PC-9 (cell line): Measurements from ENCODE around the gene ANKDD1A.

Experiments used
- EZH2 ChIP-seq: fragments of 200-600 bp; sonication (generic); IDR thresholded peaks from 2 replicates; pipeline ENCODE4 v1.8.0; 2017; ENCODE audit warnings: antibody characterized with exemption, low read depth
- TF ChIP-seq, protein P1 (sequence below): fragments of 200-600 bp; sonication (generic); conservative IDR thresholded peaks from 2 replicates; pipeline ENCODE4 v1.6.1; 2017; ENCODE audit warnings: mixed run types, antibody characterized with exemption, mild to moderate bottlenecking, moderate library complexity

DNA sequence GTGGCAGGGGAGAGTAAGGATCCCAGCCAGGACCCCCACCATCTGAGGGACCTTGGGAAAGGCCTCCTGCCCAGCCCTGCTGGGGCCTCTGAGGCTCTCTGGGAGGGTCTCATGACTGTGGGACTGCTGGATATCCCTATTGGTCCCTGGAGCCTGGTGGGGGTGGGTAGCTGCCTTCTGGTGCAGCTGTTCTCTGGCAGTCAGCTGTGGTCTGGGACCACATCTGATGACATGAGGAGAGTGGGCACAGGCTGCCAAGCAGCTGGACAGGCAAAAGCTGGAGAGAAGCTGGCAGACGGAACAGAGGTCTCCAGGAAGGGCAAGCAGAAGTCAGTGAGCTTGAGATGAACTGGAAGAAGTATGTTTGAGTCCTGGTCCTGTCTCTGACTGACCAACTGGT is 47.6 kb upstream of the ANKDD1A start:
- TF ChIP-seq, protein P1, sequence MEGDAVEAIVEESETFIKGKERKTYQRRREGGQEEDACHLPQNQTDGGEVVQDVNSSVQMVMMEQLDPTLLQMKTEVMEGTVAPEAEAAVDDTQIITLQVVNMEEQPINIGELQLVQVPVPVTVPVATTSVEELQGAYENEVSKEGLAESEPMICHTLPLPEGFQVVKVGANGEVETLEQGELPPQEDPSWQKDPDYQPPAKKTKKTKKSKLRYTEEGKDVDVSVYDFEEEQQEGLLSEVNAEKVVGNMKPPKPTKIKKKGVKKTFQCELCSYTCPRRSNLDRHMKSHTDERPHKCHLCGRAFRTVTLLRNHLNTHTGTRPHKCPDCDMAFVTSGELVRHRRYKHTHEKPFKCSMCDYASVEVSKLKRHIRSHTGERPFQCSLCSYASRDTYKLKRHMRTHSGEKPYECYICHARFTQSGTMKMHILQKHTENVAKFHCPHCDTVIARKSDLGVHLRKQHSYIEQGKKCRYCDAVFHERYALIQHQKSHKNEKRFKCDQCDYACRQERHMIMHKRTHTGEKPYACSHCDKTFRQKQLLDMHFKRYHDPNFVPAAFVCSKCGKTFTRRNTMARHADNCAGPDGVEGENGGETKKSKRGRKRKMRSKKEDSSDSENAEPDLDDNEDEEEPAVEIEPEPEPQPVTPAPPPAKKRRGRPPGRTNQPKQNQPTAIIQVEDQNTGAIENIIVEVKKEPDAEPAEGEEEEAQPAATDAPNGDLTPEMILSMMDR = no peak
- TF ChIP-seq EZH2 = no peak
